Measurements from ENCODE around the gene CLIP4.

DNA sequence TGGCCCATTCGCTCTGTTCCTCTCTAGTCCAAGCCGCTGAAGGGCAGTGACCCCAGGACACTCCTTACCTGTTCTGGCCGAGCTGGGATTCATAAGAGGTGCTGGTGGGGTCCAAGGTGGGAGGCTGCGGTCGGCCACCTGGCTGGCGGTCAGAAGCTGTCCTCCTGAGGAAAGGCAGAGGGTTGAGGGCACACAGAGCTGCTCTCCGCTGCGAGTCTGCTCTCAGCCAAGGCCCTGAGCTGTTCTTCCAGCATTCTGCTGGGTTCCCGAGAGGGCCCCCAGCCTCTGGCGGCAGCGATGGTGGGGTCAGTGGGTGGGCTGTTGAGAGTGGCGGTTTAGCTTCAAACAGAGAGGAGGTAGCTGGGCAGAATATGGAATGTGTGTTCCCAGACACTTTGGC, 44.7 kb upstream of the CLIP4 start:
- TF ChIP-seq, protein P1, sequence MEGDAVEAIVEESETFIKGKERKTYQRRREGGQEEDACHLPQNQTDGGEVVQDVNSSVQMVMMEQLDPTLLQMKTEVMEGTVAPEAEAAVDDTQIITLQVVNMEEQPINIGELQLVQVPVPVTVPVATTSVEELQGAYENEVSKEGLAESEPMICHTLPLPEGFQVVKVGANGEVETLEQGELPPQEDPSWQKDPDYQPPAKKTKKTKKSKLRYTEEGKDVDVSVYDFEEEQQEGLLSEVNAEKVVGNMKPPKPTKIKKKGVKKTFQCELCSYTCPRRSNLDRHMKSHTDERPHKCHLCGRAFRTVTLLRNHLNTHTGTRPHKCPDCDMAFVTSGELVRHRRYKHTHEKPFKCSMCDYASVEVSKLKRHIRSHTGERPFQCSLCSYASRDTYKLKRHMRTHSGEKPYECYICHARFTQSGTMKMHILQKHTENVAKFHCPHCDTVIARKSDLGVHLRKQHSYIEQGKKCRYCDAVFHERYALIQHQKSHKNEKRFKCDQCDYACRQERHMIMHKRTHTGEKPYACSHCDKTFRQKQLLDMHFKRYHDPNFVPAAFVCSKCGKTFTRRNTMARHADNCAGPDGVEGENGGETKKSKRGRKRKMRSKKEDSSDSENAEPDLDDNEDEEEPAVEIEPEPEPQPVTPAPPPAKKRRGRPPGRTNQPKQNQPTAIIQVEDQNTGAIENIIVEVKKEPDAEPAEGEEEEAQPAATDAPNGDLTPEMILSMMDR (conservative IDR thresholded peaks at IDR 0.05 in 1 of 2, IDR thresholded peaks at IDR 0.05 in 1 of 2; ENCODE audit: extremely low read depth in 1 of 2, insufficient read depth in 1 of 2, low read depth in 1 of 2, low read length in 2 of 2): no peak
- TF ChIP-seq EZH2 (IDR thresholded peaks at IDR 0.05; ENCODE audit: borderline replicate concordance, low read length): no peak
